ENCODE data around the gene LRRC7.

Gene LRRC7

DNA sequence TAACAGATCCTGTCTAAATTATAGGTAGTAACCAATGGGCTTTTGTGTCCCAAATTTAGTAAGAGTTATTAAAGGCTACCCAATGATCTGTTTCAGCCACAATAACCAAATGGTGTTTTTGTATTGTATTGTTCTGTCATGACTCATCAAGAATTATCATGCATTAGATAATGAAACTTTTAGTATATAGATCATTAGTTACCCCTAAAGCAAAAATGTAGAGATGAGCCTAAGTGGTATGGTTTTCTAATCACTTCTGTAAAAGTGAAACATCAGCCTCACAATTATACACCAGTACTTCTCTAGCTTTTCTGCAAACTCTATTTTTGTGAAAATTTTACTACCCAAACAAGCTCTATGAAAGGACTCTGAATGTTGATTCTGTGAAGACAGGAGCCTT, 71.4 kb downstream of the LRRC7 start:
- DNase-seq (ENCODE audit: extremely low read depth, low read depth) = no peak
- TF ChIP-seq, protein P1, sequence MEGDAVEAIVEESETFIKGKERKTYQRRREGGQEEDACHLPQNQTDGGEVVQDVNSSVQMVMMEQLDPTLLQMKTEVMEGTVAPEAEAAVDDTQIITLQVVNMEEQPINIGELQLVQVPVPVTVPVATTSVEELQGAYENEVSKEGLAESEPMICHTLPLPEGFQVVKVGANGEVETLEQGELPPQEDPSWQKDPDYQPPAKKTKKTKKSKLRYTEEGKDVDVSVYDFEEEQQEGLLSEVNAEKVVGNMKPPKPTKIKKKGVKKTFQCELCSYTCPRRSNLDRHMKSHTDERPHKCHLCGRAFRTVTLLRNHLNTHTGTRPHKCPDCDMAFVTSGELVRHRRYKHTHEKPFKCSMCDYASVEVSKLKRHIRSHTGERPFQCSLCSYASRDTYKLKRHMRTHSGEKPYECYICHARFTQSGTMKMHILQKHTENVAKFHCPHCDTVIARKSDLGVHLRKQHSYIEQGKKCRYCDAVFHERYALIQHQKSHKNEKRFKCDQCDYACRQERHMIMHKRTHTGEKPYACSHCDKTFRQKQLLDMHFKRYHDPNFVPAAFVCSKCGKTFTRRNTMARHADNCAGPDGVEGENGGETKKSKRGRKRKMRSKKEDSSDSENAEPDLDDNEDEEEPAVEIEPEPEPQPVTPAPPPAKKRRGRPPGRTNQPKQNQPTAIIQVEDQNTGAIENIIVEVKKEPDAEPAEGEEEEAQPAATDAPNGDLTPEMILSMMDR (IDR thresholded peaks at IDR 0.05; ENCODE audit: low read depth, low read length) = no peak

- no peak for DNase-seq (ENCODE audit: extremely low read depth, low read depth)
- TF ChIP-seq, protein P1 (IDR thresholded peaks at IDR 0.05; ENCODE audit: low read depth, low read length) = no peak
Observed at GRCh38 chr1:69643266-69643665, 75.5 kb downstream of the LRRC7 start.

DNA sequence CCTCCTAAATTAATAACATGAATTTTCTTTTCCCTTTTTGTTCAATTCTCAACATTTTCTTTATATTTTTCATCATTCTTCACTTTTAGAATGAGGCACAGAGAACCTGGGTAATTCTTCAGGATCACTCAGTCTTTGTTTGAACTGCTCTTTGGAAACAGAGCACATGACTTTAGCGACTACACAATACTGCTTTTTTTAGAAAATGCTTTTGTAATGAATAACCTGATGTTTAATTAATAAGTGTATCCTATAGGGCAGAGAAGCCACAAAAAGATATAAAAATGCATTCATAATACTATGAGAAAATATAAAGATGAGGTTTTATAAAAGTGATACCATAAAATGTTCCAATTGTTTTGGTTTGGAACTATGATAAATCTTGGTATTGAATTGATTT, 77.8 kb downstream of the LRRC7 start:
- TF ChIP-seq, protein P1 (IDR thresholded peaks at IDR 0.05; ENCODE audit: low read depth, low read length) = no peak
- DNase-seq (ENCODE audit: extremely low read depth, low read depth) = no peak

- TF ChIP-seq, protein P1 (IDR thresholded peaks at IDR 0.05; ENCODE audit: low read depth, low read length) = no peak
- DNase-seq (ENCODE audit: extremely low read depth, low read depth) = no peak
Observed at GRCh38 chr1:69648486-69648885, 80.8 kb downstream of the LRRC7 start.

DNA sequence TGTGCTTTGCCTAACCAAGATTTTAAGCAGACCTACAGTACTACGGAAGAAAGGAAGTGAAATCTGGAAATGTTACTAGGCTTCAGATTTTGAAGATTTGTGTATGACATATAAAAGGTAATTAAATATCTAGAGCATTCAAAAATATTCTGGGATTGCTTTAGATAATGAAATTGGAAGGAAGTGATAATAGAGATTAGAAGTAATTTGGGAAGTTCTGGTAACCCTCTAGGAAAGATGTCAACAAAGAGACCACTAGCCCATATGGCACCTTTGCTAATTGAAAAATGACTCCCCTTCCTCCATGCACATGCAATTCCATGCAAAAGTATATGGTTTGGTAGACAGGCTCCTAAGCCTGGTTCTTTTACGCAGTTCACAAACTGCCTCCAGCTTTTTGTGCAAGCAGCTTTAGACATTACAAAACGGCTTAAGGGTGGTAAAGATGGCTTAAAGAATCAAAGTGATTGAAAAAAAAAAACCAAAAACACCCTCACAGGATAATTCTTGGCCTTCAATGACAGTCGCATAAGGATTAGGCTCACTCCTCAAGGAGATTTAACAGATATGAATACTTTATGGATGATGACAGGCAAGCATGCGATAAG, 81.8 kb downstream of the LRRC7 start:
- DNase-seq (ENCODE audit: extremely low read depth, low read depth) = no peak

GRCh38 chr1:69650779-69651178, 83.1 kb downstream of the LRRC7 start:
- TF ChIP-seq, protein P1 (IDR thresholded peaks at IDR 0.05; ENCODE audit: low read depth, low read length) = no peak

More for the DNA sequence above, 81.8 kb downstream of the LRRC7 start:
- TF ChIP-seq, protein P1 (IDR thresholded peaks at IDR 0.05; ENCODE audit: low read depth, low read length) = no peak

GRCh38 chr1:69651656-69652055, 83.9 kb downstream of the LRRC7 start:
- DNase-seq (ENCODE audit: extremely low read depth, low read depth) = no peak
- TF ChIP-seq, protein P1 (IDR thresholded peaks at IDR 0.05; ENCODE audit: low read depth, low read length) = no peak

More at GRCh38 chr1:69650779-69651178, 83.1 kb downstream of the LRRC7 start:
- no peak for DNase-seq (ENCODE audit: extremely low read depth, low read depth)

Data from AG09319 (cell line).